HepG2 (cell line): Measurements from ENCODE around the gene NAA25. TPM values are rescaled to one million over a fixed set of nuclear protein-coding genes. Genes with fewer than 3 reads are reported as not detected.

ENCODE experiments used
- ASH2L ChIP-seq: fragments of 300-600, 200-600 bp; sonication (generic); IDR thresholded peaks from 2 replicates; pipeline ENCODE4 v1.7.0; 2017; ENCODE audit warnings: low read depth, mild to moderate bottlenecking, moderate library complexity, mixed read lengths, low read length; ENCODE audit not compliant: insufficient read length
- BCL6 ChIP-seq: IDR thresholded peaks from 2 replicates; pipeline ENCODE4 v1.6.1; 2016; ENCODE audit warnings: missing genetic modification reagents, missing compliant biosample characterization
- HNRNPUL1 ChIP-seq: fragments of 200-400 bp; formaldehyde crosslinking; IDR thresholded peaks from 2 replicates; pipeline ENCODE4 v1.6.1; 2017; ENCODE audit warnings: low read depth, mild to moderate bottlenecking, low read length, moderate library complexity
- NFYC ChIP-seq: IDR thresholded peaks from 2 replicates; pipeline ENCODE4 v1.6.1; 2016; ENCODE audit warnings: missing genetic modification reagents, missing compliant biosample characterization
- TAF15 ChIP-seq: fragments of 200-400 bp; formaldehyde crosslinking; IDR thresholded peaks from one replicate; pipeline ENCODE4 v1.6.1; 2018; ENCODE audit warnings: mild to moderate bottlenecking, low read depth, low read length; ENCODE audit not compliant: poor library complexity, severe bottlenecking
- ZFP36 ChIP-seq: fragments of 150-350 bp; IDR thresholded peaks from 2 replicates; pipeline ENCODE4 v1.6.1; 2018; ENCODE audit warnings: borderline replicate concordance, low read length, low read depth; ENCODE audit not compliant: partially characterized antibody
- ZNF343 ChIP-seq: sonication (generic); formaldehyde crosslinking; IDR thresholded peaks from 2 replicates; pipeline ENCODE4 v1.4.0; 2020; ENCODE audit warnings: mild to moderate bottlenecking, missing genetic modification reagents
- ZNF543 ChIP-seq: sonication (generic); formaldehyde crosslinking; IDR thresholded peaks from 2 replicates; pipeline ENCODE4 v1.4.0; 2020; ENCODE audit warnings: mild to moderate bottlenecking, missing genetic modification reagents
- polyA plus RNA-seq, 8 experiments: library from polyadenylated mRNA; depleted of rRNA in 3 of 8; stranded (reverse) in 7 of 8; unstranded in 1 of 8; fragments of >200 nt; fragmentation: Illumina TruSeq in 4 of 8; extraction: Trizol in 4 of 8; gene quantifications; 2 replicates each; pipeline versions ENCODE4 v1.2.1 to v1.2.3, GENCODE V29; 2011 to 2016; ENCODE audit warnings: low read depth in 4 of 8, missing spikeins in 1 of 8, mixed read lengths in 1 of 8; ENCODE audit not compliant: insufficient read depth in 1 of 8
- total RNA-seq, 5 experiments: library from RNA; depleted of rRNA; stranded (reverse); fragments of >200 nt; fragmentation: Illumina TruSeq; extraction: Trizol; gene quantifications; 2 replicates each; pipeline ENCODE4 v1.2.3, GENCODE V29; 2016; ENCODE audit warnings: low read depth in 1 of 5
- TF ChIP-seq, protein P1 (sequence below): sonication (generic); formaldehyde crosslinking; IDR thresholded peaks from 2 replicates; pipeline ENCODE4 v1.5.0; 2020; ENCODE audit warnings: mild to moderate bottlenecking, missing genetic modification reagents, borderline replicate concordance
- TF ChIP-seq, protein P2 (sequence below): sonication (generic); formaldehyde crosslinking; IDR thresholded peaks from 2 replicates; pipeline ENCODE4 v1.9.0; 2022; ENCODE audit warnings: low read depth, missing genetic modification reagents
- TF ChIP-seq, protein P3 (sequence below): IDR thresholded peaks from 2 replicates; pipeline ENCODE4 v1.6.1; 2016; ENCODE audit warnings: missing genetic modification reagents, missing compliant biosample characterization
- TF ChIP-seq, protein P4 (sequence below): sonication (generic); formaldehyde crosslinking; IDR thresholded peaks from 2 replicates; pipeline ENCODE4 v1.5.0; 2020; ENCODE audit warnings: missing genetic modification reagents
- TF ChIP-seq, protein P5 (sequence below): sonication (generic); formaldehyde crosslinking; IDR thresholded peaks from 2 replicates; pipeline ENCODE4 v1.4.0; 2020; ENCODE audit warnings: low read depth, missing genetic modification reagents

Gene NAA25
- total and polyA plus RNA-seq, 2 of the 13 experiments (the other 11 are each of a cell fraction or from before 2014, with no cell fraction given): 11.4 to 32.0 TPM

DNA sequence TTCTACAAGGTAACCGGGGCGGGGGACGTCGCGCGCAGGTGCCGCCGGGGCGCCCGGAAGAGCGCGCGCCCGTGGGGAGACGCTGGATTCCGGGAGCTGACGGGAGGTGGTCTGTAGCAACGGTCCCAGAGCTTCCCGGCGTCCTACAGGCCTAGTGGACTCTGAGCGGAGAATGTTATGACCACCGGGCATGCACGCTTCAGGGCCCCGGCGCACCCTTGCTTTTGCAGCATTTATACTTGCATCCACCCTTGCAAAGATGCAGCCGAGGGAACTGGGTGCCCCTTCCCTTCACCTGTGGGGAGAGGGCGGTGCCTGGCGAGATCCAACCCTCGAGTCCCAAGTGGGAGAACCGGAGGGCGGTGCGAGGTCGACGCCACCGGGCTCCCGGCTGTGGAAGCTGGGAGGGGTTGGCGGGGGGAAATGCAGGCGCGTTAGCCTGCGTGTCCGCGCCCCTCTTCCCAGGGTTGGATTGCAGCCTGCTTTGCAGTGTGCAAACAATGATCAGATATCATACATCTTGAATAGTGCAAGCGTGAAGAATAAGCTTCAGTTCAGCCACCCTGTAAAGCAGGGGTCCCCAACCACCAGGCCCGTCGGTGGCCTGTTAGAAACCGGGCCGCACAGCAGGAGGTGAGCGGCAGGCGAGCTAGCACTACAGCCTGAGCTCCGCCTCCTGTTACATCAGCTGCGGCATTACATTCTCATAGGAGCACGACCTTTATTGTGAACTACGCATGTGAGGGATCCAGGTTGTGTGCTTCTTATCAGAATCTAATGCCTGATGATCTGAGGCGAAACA, 94.8 kb downstream of the NAA25 start (continued):
- TF ChIP-seq ASH2L (peak; percentile 64), NFYC (CRISPR knock-in tag) (no peak; the same call in 1 of the 2 replicates), ZNF543 (CRISPR knock-in tag) (peak; percentile 40; the same call in 1 of the 2 replicates), ZFP36 (no peak), BCL6 (CRISPR knock-in tag) (no peak), HNRNPUL1 (no peak), TAF15 (peak; percentile 34), ZNF343 (CRISPR knock-in tag) (peak; percentile 85; the same call in 1 of the 2 replicates)
- TF ChIP-seq, protein P1, sequence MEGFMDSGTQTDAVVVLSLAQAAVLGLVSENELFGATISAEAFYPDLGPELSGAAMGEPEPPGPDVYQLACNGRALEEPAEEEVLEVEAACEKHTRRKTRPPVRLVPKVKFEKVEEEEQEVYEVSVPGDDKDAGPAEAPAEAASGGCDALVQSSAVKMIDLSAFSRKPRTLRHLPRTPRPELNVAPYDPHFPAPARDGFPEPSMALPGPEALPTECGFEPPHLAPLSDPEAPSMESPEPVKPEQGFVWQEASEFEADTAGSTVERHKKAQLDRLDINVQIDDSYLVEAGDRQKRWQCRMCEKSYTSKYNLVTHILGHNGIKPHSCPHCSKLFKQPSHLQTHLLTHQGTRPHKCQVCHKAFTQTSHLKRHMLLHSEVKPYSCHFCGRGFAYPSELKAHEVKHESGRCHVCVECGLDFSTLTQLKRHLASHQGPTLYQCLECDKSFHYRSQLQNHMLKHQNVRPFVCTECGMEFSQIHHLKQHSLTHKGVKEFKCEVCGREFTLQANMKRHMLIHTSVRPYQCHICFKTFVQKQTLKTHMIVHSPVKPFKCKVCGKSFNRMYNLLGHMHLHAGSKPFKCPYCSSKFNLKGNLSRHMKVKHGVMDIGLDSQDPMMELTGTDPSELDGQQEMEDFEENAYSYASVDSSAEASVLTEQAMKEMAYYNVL (CRISPR knock-in tag): peak; percentile 30; the same call in 1 of the 2 replicates
- TF ChIP-seq, protein P2, sequence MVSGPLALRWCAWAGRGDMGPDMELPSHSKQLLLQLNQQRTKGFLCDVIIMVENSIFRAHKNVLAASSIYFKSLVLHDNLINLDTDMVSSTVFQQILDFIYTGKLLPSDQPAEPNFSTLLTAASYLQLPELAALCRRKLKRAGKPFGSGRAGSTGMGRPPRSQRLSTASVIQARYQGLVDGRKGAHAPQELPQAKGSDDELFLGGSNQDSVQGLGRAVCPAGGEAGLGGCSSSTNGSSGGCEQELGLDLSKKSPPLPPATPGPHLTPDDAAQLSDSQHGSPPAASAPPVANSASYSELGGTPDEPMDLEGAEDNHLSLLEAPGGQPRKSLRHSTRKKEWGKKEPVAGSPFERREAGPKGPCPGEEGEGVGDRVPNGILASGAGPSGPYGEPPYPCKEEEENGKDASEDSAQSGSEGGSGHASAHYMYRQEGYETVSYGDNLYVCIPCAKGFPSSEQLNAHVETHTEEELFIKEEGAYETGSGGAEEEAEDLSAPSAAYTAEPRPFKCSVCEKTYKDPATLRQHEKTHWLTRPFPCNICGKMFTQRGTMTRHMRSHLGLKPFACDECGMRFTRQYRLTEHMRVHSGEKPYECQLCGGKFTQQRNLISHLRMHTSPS (CRISPR knock-in tag): no peak
- TF ChIP-seq, protein P3, sequence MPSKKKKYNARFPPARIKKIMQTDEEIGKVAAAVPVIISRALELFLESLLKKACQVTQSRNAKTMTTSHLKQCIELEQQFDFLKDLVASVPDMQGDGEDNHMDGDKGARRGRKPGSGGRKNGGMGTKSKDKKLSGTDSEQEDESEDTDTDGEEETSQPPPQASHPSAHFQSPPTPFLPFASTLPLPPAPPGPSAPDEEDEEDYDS: peak; percentile 68; the same call in 1 of the 2 replicates
- TF ChIP-seq, protein P4, sequence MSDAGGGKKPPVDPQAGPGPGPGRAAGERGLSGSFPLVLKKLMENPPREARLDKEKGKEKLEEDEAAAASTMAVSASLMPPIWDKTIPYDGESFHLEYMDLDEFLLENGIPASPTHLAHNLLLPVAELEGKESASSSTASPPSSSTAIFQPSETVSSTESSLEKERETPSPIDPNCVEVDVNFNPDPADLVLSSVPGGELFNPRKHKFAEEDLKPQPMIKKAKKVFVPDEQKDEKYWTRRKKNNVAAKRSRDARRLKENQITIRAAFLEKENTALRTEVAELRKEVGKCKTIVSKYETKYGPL (CRISPR knock-in tag): peak; percentile 56; the same call in 1 of the 2 replicates
- TF ChIP-seq, protein P5, sequence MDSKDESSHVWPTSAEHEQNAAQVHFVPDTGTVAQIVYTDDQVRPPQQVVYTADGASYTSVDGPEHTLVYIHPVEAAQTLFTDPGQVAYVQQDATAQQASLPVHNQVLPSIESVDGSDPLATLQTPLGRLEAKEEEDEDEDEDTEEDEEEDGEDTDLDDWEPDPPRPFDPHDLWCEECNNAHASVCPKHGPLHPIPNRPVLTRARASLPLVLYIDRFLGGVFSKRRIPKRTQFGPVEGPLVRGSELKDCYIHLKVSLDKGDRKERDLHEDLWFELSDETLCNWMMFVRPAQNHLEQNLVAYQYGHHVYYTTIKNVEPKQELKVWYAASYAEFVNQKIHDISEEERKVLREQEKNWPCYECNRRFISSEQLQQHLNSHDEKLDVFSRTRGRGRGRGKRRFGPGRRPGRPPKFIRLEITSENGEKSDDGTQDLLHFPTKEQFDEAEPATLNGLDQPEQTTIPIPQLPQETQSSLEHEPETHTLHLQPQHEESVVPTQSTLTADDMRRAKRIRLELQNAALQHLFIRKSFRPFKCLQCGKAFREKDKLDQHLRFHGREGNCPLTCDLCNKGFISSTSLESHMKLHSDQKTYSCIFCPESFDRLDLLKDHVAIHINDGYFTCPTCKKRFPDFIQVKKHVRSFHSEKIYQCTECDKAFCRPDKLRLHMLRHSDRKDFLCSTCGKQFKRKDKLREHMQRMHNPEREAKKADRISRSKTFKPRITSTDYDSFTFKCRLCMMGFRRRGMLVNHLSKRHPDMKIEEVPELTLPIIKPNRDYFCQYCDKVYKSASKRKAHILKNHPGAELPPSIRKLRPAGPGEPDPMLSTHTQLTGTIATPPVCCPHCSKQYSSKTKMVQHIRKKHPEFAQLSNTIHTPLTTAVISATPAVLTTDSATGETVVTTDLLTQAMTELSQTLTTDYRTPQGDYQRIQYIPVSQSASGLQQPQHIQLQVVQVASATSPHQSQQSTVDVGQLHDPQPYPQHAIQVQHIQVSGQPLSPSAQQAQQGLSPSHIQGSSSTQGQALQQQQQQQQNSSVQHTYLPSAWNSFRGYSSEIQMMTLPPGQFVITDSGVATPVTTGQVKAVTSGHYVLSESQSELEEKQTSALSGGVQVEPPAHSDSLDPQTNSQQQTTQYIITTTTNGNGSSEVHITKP: peak; percentile 65; the same call in 1 of the 2 replicates
